ENCODE measurements around the gene ARID1A.
A peak's percentile ranks its signal among the peaks of the same experiment; 100 is the strongest.

The ARID1A gene

GRCh38 chr1:26786437-26787380 is 90.9 kb downstream of the ARID1A start:
- Histone ChIP-seq H3K36me3 (ENCODE audit: control insufficient read depth in 1 of 2, insufficient read depth in 2 of 2, low read length in 2 of 2) (peaks cover 0 to 2% of the 10 kb centered on the region in 2 donors), H3K4me3 (ENCODE audit: low read depth in 1 of 2, low read length in 2 of 2) (peak overlapping the region; percentile 96 to 98), H3K9ac (ENCODE audit: low read depth in 1 of 2, low read length in 2 of 2) (peak overlapping the region; percentile 97 to 98), H3K27me3 (ENCODE audit: control insufficient read depth in 1 of 2, insufficient read depth in 2 of 2, low read length in 2 of 2) (no peaks in the 10 kb centered on the region), H3K9me3 (ENCODE audit: control insufficient read depth in 1 of 2, low read length in 2 of 2) (no peaks in the 10 kb centered on the region), H3K4me1 (ENCODE audit: control insufficient read depth in 1 of 2, insufficient read depth in 2 of 2, low read length in 2 of 2) (peaks cover 48 to 53% of the 10 kb centered on the region in 2 donors), H3K27ac (ENCODE audit: low read depth, low read length) (peak overlapping the region; percentile 99)

DNA sequence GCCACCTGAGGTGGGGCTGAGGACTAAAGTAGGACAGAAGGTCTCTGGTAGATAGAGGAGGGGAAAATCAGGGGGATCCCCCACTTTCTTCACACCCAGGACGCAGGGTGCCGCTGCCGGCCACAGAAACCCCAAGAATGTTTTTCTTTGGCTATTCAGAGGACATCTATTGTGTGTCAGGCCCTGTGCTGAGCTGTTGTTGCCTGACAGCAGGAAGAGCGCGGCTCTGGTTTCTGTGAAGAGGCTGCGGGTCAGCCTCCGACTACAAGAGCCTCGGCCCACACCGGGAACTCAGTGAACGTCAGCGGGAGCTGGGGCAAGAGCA is 91.5 kb downstream of the ARID1A start:
- Histone ChIP-seq H3K9ac (ENCODE audit: low read depth in 1 of 2, low read length in 2 of 2) (peak overlapping the region; percentile 97 to 98), H3K27ac (ENCODE audit: low read depth, low read length) (peak overlapping the region; percentile 99), H3K4me3 (ENCODE audit: low read depth in 1 of 2, low read length in 2 of 2) (peak overlapping the region; percentile 96 to 98), H3K4me1 (ENCODE audit: control insufficient read depth in 1 of 2, insufficient read depth in 2 of 2, low read length in 2 of 2) (peaks cover 45 to 53% of the 10 kb centered on the region in 2 donors), H3K36me3 (ENCODE audit: control insufficient read depth in 1 of 2, insufficient read depth in 2 of 2, low read length in 2 of 2) (peaks cover 0 to 2% of the 10 kb centered on the region in 2 donors), H3K9me3 (ENCODE audit: control insufficient read depth in 1 of 2, low read length in 2 of 2) (no peaks in the 10 kb centered on the region), H3K27me3 (ENCODE audit: control insufficient read depth in 1 of 2, insufficient read depth in 2 of 2, low read length in 2 of 2) (no peaks in the 10 kb centered on the region)

DNA sequence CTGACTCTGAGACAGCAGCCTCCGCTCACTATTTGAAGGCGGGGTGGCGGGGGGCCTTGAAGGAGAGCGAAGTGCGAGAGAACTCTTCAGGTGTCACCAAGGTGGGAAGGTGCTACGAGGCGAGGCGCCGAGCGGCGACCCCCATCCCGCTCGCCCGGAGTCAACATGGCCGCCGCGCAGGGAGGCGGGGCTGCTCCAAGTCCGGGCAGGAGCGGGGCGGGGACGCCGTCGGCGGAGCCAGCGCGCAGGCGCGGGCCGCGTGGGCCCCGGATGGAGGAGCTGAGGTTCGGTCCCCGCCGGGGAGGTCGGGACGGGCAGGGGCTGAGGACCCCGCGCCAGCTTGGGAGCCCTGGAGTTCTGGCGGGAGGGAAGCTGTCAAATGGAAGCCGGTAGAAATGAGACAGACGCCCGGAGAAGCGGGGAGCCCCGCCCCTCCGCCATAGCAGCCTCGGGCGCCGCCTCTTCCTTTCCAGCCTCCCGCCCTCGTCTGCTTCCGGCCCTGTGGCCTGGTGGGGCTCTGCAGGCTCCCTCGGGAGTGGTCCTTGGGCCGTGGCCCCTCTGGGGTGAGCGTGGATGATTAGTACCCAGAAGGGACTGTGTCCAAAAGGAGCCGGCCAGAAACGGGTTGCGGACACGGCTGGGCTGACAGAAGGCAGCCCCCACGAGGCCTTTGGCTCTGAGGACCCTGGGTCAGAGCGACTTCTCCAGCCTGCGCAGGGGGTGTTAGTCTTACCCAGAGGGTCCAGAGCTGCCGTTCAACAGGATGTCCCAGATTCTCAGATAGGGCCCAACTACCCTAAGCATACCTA is 92.1 kb downstream of the ARID1A start, which contains the start of gene PIGV:
PIGV (plus strand) TSS at position 245 of the 809 bp plus-strand sequence. CDS start 2,866 bp downstream, outside the sequence.
- Histone ChIP-seq H3K9ac (ENCODE audit: low read depth in 1 of 2, low read length in 2 of 2) (peak within 1 kb of the TSS; percentile 97 to 98), H3K4me1 (ENCODE audit: control insufficient read depth in 1 of 2, insufficient read depth in 2 of 2, low read length in 2 of 2) (peaks cover 44 to 51% of the 10 kb centered on the region in 2 donors), H3K36me3 (ENCODE audit: control insufficient read depth in 1 of 2, insufficient read depth in 2 of 2, low read length in 2 of 2) (peaks cover 0 to 2% of the 10 kb centered on the region in 2 donors), H3K9me3 (ENCODE audit: control insufficient read depth in 1 of 2, low read length in 2 of 2) (no peaks in the 10 kb centered on the region), H3K27ac (ENCODE audit: low read depth, low read length) (peak within 1 kb of the TSS; percentile 99), H3K4me3 (ENCODE audit: low read depth in 1 of 2, low read length in 2 of 2) (peak within 1 kb of the TSS; percentile 96 to 98), H3K27me3 (ENCODE audit: control insufficient read depth in 1 of 2, insufficient read depth in 2 of 2, low read length in 2 of 2) (no peaks in the 10 kb centered on the region)

GRCh38 chr1:26788515-26788785 is 92.6 kb downstream of the ARID1A start:
- Histone ChIP-seq H3K36me3 (ENCODE audit: control insufficient read depth in 1 of 2, insufficient read depth in 2 of 2, low read length in 2 of 2) (peaks cover 0 to 2% of the 10 kb centered on the region in 2 donors), H3K27me3 (ENCODE audit: control insufficient read depth in 1 of 2, insufficient read depth in 2 of 2, low read length in 2 of 2) (no peaks in the 10 kb centered on the region), H3K9ac (ENCODE audit: low read depth in 1 of 2, low read length in 2 of 2) (peak overlapping the region; percentile 97 to 98), H3K4me3 (ENCODE audit: low read depth in 1 of 2, low read length in 2 of 2) (peak overlapping the region; percentile 96 to 98), H3K27ac (ENCODE audit: low read depth, low read length) (peak overlapping the region; percentile 99), H3K4me1 (ENCODE audit: control insufficient read depth in 1 of 2, insufficient read depth in 2 of 2, low read length in 2 of 2) (peaks cover 38 to 45% of the 10 kb centered on the region in 2 donors), H3K9me3 (ENCODE audit: control insufficient read depth in 1 of 2, low read length in 2 of 2) (no peaks in the 10 kb centered on the region)

- Histone ChIP-seq H3K9me3 (ENCODE audit: control insufficient read depth in 1 of 2, low read length in 2 of 2) (no peaks in the 10 kb centered on the region), H3K4me1 (ENCODE audit: control insufficient read depth in 1 of 2, insufficient read depth in 2 of 2, low read length in 2 of 2) (peaks cover 32 to 40% of the 10 kb centered on the region in 2 donors), H3K27me3 (ENCODE audit: control insufficient read depth in 1 of 2, insufficient read depth in 2 of 2, low read length in 2 of 2) (no peaks in the 10 kb centered on the region), H3K36me3 (ENCODE audit: control insufficient read depth in 1 of 2, insufficient read depth in 2 of 2, low read length in 2 of 2) (peaks cover 0 to 4% of the 10 kb centered on the region in 2 donors), H3K4me3 (ENCODE audit: low read depth in 1 of 2, low read length in 2 of 2) (peak overlapping the region; percentile 96 to 98), H3K9ac (ENCODE audit: low read depth in 1 of 2, low read length in 2 of 2) (peak overlapping the region; percentile 97 to 98), H3K27ac (ENCODE audit: low read depth, low read length) (peak overlapping the region; percentile 99)
Observed at GRCh38 chr1:26788836-26789611, 93.2 kb downstream of the ARID1A start.

GRCh38 chr1:26789612-26789865 is 93.7 kb downstream of the ARID1A start:
- Histone ChIP-seq H3K4me1 (ENCODE audit: control insufficient read depth in 1 of 2, insufficient read depth in 2 of 2, low read length in 2 of 2) (peaks cover 27 to 35% of the 10 kb centered on the region in 2 donors), H3K4me3 (ENCODE audit: low read depth in 1 of 2, low read length in 2 of 2) (no peak overlapping the region), H3K27me3 (ENCODE audit: control insufficient read depth in 1 of 2, insufficient read depth in 2 of 2, low read length in 2 of 2) (no peaks in the 10 kb centered on the region), H3K9ac (ENCODE audit: low read depth in 1 of 2, low read length in 2 of 2) (no peak overlapping the region), H3K36me3 (ENCODE audit: control insufficient read depth in 1 of 2, insufficient read depth in 2 of 2, low read length in 2 of 2) (peaks cover 0 to 9% of the 10 kb centered on the region in 2 donors), H3K27ac (ENCODE audit: low read depth, low read length) (no peak overlapping the region), H3K9me3 (ENCODE audit: control insufficient read depth in 1 of 2, low read length in 2 of 2) (no peaks in the 10 kb centered on the region)

DNA sequence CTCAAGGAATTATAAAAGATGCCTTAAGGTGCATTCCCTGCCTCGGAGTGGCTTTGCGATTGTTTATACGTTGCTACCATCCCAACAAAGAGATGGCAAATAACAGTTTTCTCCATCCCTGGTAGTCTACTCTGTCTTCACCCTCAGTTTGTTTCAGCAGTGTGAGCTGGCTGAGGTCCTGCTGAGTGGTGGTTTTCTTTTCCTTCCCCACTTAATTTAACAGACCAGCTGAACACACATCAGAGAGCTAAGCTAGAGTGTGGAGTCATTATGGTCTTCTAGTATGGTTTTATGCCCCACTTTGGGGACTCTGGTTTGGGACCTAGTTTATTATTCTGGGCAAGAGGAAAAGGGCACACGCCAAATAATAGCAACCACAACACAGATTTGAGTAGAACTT is 94.1 kb downstream of the ARID1A start:
- H3K27ac ChIP-seq (ENCODE audit: low read depth, low read length): no peak overlapping the region
- no peaks in the 10 kb centered on the region for H3K9me3 ChIP-seq (ENCODE audit: control insufficient read depth in 1 of 2, low read length in 2 of 2)
- no peaks in the 10 kb centered on the region for H3K27me3 ChIP-seq (ENCODE audit: control insufficient read depth in 1 of 2, insufficient read depth in 2 of 2, low read length in 2 of 2)
- H3K4me1 ChIP-seq (ENCODE audit: control insufficient read depth in 1 of 2, insufficient read depth in 2 of 2, low read length in 2 of 2): peaks cover 23 to 32% of the 10 kb centered on the region in 2 donors
- peaks cover 0 to 13% of the 10 kb centered on the region in 2 donors for H3K36me3 ChIP-seq (ENCODE audit: control insufficient read depth in 1 of 2, insufficient read depth in 2 of 2, low read length in 2 of 2)
- no peak overlapping the region for H3K4me3 ChIP-seq (ENCODE audit: low read depth in 1 of 2, low read length in 2 of 2)
- H3K9ac ChIP-seq (ENCODE audit: low read depth in 1 of 2, low read length in 2 of 2): no peak overlapping the region

- no peak overlapping the region for H3K27ac ChIP-seq (ENCODE audit: low read depth, low read length)
- H3K9me3 ChIP-seq (ENCODE audit: control insufficient read depth in 1 of 2, low read length in 2 of 2): no peaks in the 10 kb centered on the region
Observed at GRCh38 chr1:26790551-26790953, 94.7 kb downstream of the ARID1A start.

GRCh38 chr1:26791148-26791547 is 95.3 kb downstream of the ARID1A start:
- H3K27ac ChIP-seq (ENCODE audit: low read depth, low read length): no peak overlapping the region
- H3K9me3 ChIP-seq (ENCODE audit: control insufficient read depth in 1 of 2, low read length in 2 of 2): no peaks in the 10 kb centered on the region
- H3K36me3 ChIP-seq (ENCODE audit: control insufficient read depth in 1 of 2, insufficient read depth in 2 of 2, low read length in 2 of 2): peaks cover 0 to 17% of the 10 kb centered on the region in 2 donors
- H3K4me1 ChIP-seq (ENCODE audit: control insufficient read depth in 1 of 2, insufficient read depth in 2 of 2, low read length in 2 of 2): peaks cover 12 to 22% of the 10 kb centered on the region in 2 donors
- H3K4me3 ChIP-seq (ENCODE audit: low read depth in 1 of 2, low read length in 2 of 2): no peak overlapping the region
- H3K27me3 ChIP-seq (ENCODE audit: control insufficient read depth in 1 of 2, insufficient read depth in 2 of 2, low read length in 2 of 2): no peaks in the 10 kb centered on the region
- no peak overlapping the region for H3K9ac ChIP-seq (ENCODE audit: low read depth in 1 of 2, low read length in 2 of 2)

More at GRCh38 chr1:26790551-26790953, 94.7 kb downstream of the ARID1A start:
- peaks cover 18 to 28% of the 10 kb centered on the region in 2 donors for H3K4me1 ChIP-seq (ENCODE audit: control insufficient read depth in 1 of 2, insufficient read depth in 2 of 2, low read length in 2 of 2)
- H3K4me3 ChIP-seq (ENCODE audit: low read depth in 1 of 2, low read length in 2 of 2): no peak overlapping the region
- no peaks in the 10 kb centered on the region for H3K27me3 ChIP-seq (ENCODE audit: control insufficient read depth in 1 of 2, insufficient read depth in 2 of 2, low read length in 2 of 2)
- no peak overlapping the region for H3K9ac ChIP-seq (ENCODE audit: low read depth in 1 of 2, low read length in 2 of 2)
- peaks cover 0 to 17% of the 10 kb centered on the region in 2 donors for H3K36me3 ChIP-seq (ENCODE audit: control insufficient read depth in 1 of 2, insufficient read depth in 2 of 2, low read length in 2 of 2)
